Skeletal muscle satellite cell (primary cell): ENCODE data around the gene SLC7A8. TPM values are rescaled to one million over a fixed set of nuclear protein-coding genes. Genes with fewer than 3 reads are reported as not detected.
"Not testable (repeated sequence)": the region's sequence is repeated elsewhere in the genome, so short reads cannot be mapped to it uniquely, and the experiment has no call there.

Experiments used
- H3K27me3 ChIP-seq: 2 replicates; pipeline ENCODE4 v1.7.0; 2013; ENCODE audit warnings: low read length; ENCODE audit not compliant: control insufficient read depth, insufficient read depth
- H3K36me3 ChIP-seq: 2 replicates; pipeline ENCODE4 v1.7.0; 2013; ENCODE audit warnings: mild to moderate bottlenecking, control low read depth, low read length; ENCODE audit not compliant: insufficient read depth
- H3K4me1 ChIP-seq: 2 replicates; pipeline ENCODE4 v1.7.0; 2013; ENCODE audit warnings: low read length; ENCODE audit not compliant: control insufficient read depth, insufficient read depth
- H3K4me2 ChIP-seq: 2 replicates; pipeline ENCODE4 v1.7.0; 2013; ENCODE audit warnings: mild to moderate bottlenecking, low read length
- H3K4me3 ChIP-seq: 2 replicates; pipeline ENCODE4 v1.7.0; 2013; ENCODE audit warnings: low read length
- H3K9ac ChIP-seq: 2 replicates; pipeline ENCODE4 v1.7.0; 2013; ENCODE audit warnings: mild to moderate bottlenecking, low read depth, low read length, moderate library complexity
- H3K9me3 ChIP-seq: replicated peaks from 2 replicates; pipeline ENCODE4 v1.7.0; 2013; ENCODE audit warnings: mild to moderate bottlenecking, control low read depth, low read length
- total RNA-seq: library from RNA; depleted of rRNA; stranded (reverse); fragments of >200 nt; gene quantifications from 2 replicates; pipeline ENCODE4 v1.2.3, GENCODE V29; 2012; rRNA removed

The SLC7A8 gene
- total RNA-seq: 1.3 and 2.0 TPM in 2 replicates

GRCh38 chr14:23183479-23183878 is at the start of gene SLC7A8:
SLC7A8 (minus strand) TSS chr14:23183660; CDS start chr14:23182914, 746 bp downstream.
- peak within 1 kb of the TSS; percentile 60 for H3K4me3 ChIP-seq
- H3K9me3 ChIP-seq: no peaks in the 10 kb centered on the region
- peaks cover 14% of the 10 kb centered on the region for H3K4me1 ChIP-seq
- H3K4me2 ChIP-seq: peak within 1 kb of the TSS; percentile 80
- H3K36me3 ChIP-seq: no peaks in the 10 kb centered on the region
- H3K27me3 ChIP-seq: peaks cover 52% of the 10 kb centered on the region
- H3K9ac ChIP-seq: peak within 1 kb of the TSS; percentile 10

DNA sequence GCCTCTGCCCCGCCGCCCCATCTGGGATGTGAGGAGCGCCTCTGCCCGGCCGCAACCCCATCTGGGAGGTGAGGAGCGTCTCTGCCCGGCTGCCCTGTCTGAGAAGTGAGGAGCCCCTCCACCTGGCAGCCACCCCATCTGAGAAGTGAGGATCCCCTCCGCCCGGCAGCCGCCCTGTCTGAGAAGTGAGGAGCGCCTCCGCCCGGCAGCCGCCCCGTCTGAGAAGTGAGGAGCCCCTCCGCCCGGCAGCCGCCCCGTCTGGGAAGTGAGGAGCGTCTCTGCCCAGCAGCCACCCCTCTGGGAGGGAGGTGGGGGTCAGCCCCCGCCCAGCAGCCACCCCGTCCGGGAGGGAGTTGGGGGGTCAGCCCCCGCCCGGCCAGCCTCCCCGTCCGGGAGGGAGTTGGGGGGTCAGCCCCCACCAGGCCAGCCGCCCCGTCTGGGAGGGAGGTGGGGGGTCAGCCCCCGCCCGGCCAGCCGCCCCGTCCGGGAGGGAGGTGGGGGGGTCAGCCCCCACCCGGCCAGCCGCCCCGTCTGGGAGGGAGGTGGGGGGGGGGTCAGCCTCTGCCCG is 48.9 kb upstream of the SLC7A8 start:
- peaks cover 20% of the 10 kb centered on the region for H3K27me3 ChIP-seq
- not testable (repeated sequence) for H3K4me3 ChIP-seq, H3K4me1 ChIP-seq

GRCh38 chr14:23228812-23229211 is 45.4 kb upstream of the SLC7A8 start:
- no peak overlapping the region for H3K9ac ChIP-seq
- no peak overlapping the region for H3K4me2 ChIP-seq
- peaks cover 5% of the 10 kb centered on the region for H3K27me3 ChIP-seq
- H3K36me3 ChIP-seq: no peaks in the 10 kb centered on the region
- H3K9me3 ChIP-seq: no peaks in the 10 kb centered on the region
- H3K4me3 ChIP-seq: no peak overlapping the region
- no peaks in the 10 kb centered on the region for H3K4me1 ChIP-seq

More for the DNA sequence above, 48.9 kb upstream of the SLC7A8 start:
- H3K9me3 ChIP-seq, H3K9ac ChIP-seq, H3K36me3 ChIP-seq, H3K4me2 ChIP-seq: not testable (repeated sequence)

DNA sequence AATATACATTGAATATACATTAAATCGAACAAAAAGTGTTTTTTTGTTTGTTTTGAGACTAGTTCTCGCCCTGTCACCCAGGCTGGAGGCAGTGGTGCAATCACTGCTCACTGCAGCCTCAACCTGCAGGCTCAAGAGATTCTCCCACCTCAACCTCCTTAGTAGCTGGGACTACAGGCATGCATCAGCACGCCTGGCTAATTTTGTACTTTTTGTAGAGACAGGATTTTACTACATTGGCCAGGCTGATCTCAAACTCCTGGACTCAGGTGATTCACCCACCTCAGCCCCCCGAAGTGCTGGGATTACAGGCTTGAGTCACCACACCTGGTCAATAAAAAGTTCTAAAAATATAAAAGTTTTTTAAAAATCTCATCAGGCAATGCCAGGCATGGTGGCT is 44.1 kb upstream of the SLC7A8 start:
- no peak overlapping the region for H3K9ac ChIP-seq
- H3K4me2 ChIP-seq: no peak overlapping the region
- H3K4me1 ChIP-seq: no peaks in the 10 kb centered on the region
- H3K36me3 ChIP-seq: no peaks in the 10 kb centered on the region
- peaks cover 5% of the 10 kb centered on the region for H3K27me3 ChIP-seq
- no peaks in the 10 kb centered on the region for H3K9me3 ChIP-seq
- H3K4me3 ChIP-seq: no peak overlapping the region

DNA sequence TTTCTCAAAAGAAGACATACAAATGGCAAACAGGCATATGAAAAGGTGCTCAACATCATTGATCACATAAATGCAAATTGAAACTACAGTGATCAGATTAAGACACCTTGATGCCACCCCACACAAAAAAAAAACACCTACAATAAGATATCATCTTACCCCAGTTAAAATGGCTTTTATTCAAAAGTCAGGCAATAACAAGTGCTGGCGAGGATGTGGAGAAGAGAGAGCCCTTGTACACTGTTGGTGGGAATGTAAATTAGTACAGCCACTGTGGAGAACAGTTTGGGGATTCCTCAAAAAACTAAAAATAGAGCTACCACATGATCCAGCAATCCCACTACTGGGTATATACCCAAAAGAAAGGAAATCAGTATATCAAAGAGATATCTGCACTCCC is 41.5 kb upstream of the SLC7A8 start:
- H3K9ac ChIP-seq, H3K4me2 ChIP-seq, H3K4me1 ChIP-seq, H3K4me3 ChIP-seq, H3K9me3 ChIP-seq, H3K36me3 ChIP-seq: not testable (repeated sequence)
- H3K27me3 ChIP-seq: peaks cover 15% of the 10 kb centered on the region

DNA sequence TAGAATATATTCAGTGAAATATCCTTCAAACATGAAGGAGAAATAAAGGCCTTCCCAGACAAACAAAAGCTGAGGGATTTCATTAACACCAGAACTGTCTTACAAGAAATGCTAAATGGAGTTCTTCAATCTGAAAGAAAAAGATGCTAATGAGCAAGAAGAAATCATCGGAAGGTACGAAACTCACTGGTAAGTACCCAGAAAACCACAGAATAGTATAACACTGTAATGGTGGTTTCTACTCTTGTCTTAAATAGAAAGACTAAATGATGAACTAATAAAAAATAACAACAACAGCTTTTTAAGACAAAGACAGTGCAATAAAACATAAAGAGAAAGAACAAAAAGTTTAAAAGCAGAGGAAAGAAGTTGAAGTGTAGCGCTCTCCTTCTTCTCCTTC is 35.6 kb upstream of the SLC7A8 start:
- Histone ChIP-seq H3K4me1 (no peaks in the 10 kb centered on the region), H3K9ac (no peak overlapping the region), H3K27me3 (peaks cover 22% of the 10 kb centered on the region), H3K36me3 (no peaks in the 10 kb centered on the region), H3K9me3 (no peaks in the 10 kb centered on the region), H3K4me2 (no peak overlapping the region), H3K4me3 (no peak overlapping the region)

- Histone ChIP-seq H3K36me3 (no peaks in the 10 kb centered on the region), H3K27me3 (peaks cover 27% of the 10 kb centered on the region), H3K4me3 (no peak overlapping the region), H3K9me3 (no peaks in the 10 kb centered on the region), H3K9ac (no peak overlapping the region), H3K4me2 (no peak overlapping the region), H3K4me1 (no peaks in the 10 kb centered on the region)
Measured at GRCh38 chr14:23217032-23218020, 33.9 kb upstream of the SLC7A8 start.

DNA sequence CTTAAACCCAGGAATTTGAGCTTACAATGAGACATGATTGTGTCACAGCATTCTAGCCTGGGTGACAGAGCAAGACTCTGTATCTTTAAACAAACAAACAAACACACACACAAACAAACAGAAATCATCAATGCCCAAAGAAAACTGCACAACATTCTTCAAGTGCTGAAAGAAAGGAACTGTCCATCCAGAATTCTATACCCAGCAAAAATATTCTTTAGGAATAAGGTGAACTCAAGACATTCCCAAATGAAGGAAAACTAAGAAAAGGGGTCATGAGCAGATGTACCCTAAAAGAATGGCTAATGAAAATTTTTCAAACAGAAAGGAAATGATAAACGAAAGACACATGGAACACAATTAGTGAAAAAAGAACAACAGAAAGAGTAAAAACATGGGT is 32.0 kb upstream of the SLC7A8 start:
- H3K4me2 ChIP-seq: no peak overlapping the region
- no peaks in the 10 kb centered on the region for H3K9me3 ChIP-seq
- H3K9ac ChIP-seq: no peak overlapping the region
- H3K27me3 ChIP-seq: peaks cover 22% of the 10 kb centered on the region
- H3K36me3 ChIP-seq: no peaks in the 10 kb centered on the region
- H3K4me1 ChIP-seq: no peaks in the 10 kb centered on the region
- H3K4me3 ChIP-seq: no peak overlapping the region

DNA sequence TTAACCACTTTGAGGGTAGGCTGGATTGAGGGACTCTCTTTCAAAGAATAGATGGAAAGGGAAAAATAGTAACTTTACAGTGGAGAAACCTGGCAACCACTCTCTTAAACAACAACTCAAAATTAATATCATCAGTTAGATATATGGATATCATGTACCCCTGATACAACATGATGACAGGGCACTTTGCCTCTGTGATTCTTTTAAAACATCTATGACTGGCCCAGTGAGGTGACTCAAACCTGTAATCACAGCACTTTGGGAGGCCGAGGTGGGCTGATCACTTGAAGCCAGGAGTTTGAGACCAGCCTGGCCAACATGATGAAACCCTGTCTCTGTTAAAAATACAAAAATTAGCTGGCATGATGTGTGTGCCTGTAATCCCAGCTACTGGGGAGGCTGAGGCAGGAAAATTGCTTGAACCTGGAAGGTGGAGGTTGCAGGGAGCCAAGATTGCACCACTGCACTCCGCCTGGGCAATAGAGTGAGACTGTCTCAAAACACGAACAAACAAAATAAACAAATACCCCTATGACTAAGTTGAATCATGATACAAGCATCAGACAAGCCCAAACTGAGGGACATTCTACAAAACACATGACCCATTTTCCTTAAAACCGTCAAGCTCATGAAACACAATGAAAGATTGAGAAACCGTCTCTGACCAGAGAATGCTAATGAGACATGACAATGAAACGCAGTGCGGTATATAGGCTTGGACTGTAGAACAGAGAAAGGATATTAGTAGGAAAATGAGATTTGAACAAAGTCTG is 26.4 kb upstream of the SLC7A8 start:
- no peak overlapping the region for H3K9ac ChIP-seq
- H3K4me2 ChIP-seq: no peak overlapping the region
- H3K36me3 ChIP-seq: no peaks in the 10 kb centered on the region
- H3K4me1 ChIP-seq: no peaks in the 10 kb centered on the region
- no peaks in the 10 kb centered on the region for H3K9me3 ChIP-seq
- no peak overlapping the region for H3K4me3 ChIP-seq
- peaks cover 34% of the 10 kb centered on the region for H3K27me3 ChIP-seq

- H3K4me1 ChIP-seq: no peaks in the 10 kb centered on the region
- H3K9ac ChIP-seq: no peak overlapping the region
- H3K27me3 ChIP-seq: peaks cover 28% of the 10 kb centered on the region
- no peak overlapping the region for H3K4me2 ChIP-seq
- H3K36me3 ChIP-seq: no peaks in the 10 kb centered on the region
- H3K9me3 ChIP-seq: no peaks in the 10 kb centered on the region
- H3K4me3 ChIP-seq: no peak overlapping the region
Measured at GRCh38 chr14:23208324-23208723, 24.9 kb upstream of the SLC7A8 start.

DNA sequence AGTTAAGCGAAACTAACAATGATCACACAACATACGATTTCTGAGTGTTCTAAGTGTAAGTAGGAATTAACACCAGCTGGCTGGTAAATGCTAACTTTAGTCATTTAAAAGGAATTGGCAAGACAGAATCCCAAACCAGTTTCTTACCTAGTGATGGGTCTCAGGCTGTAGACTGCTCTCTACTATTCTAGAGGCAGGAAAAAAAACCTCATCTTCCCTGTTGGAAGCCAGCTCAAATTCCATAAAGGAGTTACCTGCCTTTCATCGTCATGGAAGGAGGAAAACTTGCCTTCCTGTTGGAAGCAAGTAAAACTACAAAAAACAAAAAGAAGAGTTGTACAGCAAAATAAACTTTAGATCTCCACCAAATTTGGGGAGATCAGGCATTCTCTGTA is 23.7 kb upstream of the SLC7A8 start:
- no peak overlapping the region for H3K4me3 ChIP-seq
- H3K36me3 ChIP-seq: no peaks in the 10 kb centered on the region
- no peaks in the 10 kb centered on the region for H3K4me1 ChIP-seq
- H3K9me3 ChIP-seq: no peaks in the 10 kb centered on the region
- peaks cover 28% of the 10 kb centered on the region for H3K27me3 ChIP-seq
- H3K4me2 ChIP-seq: no peak overlapping the region
- H3K9ac ChIP-seq: no peak overlapping the region
